AG09319 (cell line): Measurements from ENCODE around the gene ARNT2.

Experiments
- DNase-seq: peaks from one replicate; pipeline ENCODE4 v3.0.0-alpha.2; 2010; ENCODE audit warnings: low read depth; ENCODE audit errors: extremely low read depth
- CTCF ChIP-seq: IDR thresholded peaks from 2 replicates; pipeline ENCODE4 v1.5.1; 2011; ENCODE audit warnings: low read depth, mild to moderate bottlenecking, inconsistent platforms, low read length, moderate library complexity

Gene ARNT2

GRCh38 chr15:80615783-80616391, 211.7 kb downstream of the ARNT2 start:
- no peak for TF ChIP-seq CTCF
- DNase-seq = peak; percentile 43

DNA sequence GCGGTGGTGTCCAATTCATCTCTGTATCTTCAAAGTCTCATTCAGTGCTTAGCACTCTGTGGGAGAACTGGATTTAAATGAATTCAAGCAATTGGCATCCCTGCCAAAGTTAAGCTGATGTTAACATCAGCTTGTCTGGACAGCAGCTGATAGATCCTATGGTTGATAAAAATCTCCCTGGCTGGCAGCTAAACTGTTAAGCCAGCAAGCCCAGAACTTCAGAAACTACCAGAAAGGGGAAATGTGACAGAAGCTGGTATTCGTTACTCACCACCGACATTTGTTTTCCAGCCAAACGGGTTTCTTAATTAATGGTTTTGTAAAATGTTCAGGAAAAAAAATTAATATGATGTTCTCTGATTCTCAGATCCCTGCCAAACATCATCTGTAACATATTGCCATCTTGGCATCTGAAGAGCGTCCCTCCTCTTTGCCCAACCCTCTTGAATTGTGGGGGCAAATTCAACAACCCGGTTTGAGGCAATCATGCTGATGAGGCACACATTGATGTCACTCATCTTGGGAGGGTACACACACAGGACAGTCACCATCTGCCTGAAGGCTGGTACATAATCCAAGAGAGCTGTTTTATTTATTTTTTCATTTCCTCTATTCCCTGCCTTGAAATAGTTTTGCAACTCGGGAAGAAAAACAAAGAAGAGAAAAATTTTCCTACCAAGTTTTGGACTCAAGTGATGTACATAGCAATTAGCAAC, 214.7 kb downstream of the ARNT2 start:
- TF ChIP-seq CTCF = no peak
- no peak for DNase-seq

DNA sequence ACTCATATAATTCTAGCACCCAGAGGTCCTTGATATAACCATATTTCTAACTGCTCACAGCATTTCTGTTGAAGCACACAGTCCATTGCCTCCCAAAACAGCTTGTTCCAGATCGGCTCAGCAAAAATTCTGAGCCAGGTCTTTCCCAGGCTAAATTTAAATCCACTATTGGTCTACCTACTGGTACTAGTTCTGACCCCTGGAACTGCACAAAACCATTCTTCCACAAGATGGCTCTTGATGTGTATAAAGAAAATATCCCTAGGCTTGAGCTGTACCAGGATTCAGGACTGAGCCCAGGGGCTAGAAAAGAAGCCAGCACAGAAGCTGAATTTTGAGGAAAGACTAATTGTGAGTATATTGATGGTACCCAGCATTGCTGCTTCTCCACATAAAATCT, 215.5 kb downstream of the ARNT2 start:
- no peak for DNase-seq
- TF ChIP-seq CTCF = peak; percentile 43

- TF ChIP-seq CTCF = no peak
- DNase-seq = no peak
These were observed 216.0 kb downstream of the ARNT2 start for GRCh38 chr15:80620141-80620540.

- no peak for TF ChIP-seq CTCF
- DNase-seq = no peak
These were observed 216.7 kb downstream of the ARNT2 start for GRCh38 chr15:80620931-80621330.

DNA sequence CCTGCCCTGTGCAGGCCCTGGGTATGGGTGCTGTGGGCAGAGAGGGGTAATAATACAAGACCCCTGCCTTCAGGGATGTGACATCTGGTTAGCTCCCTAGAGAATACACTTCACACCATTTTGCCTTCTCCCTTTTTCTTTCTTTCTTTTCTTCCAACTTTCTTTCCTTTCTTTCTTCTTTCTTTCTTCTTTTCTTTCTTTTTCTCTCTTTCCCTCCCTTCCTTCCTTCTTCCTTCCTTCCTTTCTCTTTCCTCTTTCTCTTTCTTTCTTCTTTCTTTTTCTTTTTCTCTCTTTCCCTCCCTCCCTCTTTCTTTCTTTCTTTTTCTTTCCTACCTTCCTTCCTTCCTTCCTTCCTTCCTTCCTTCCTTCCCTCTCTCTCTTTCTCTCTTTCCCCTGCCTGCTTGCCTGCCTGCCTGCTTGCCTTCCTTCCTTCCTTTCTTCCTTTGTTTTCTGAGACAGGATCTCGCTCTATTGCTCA, 222.5 kb downstream of the ARNT2 start:
- TF ChIP-seq CTCF = no peak
- no peak for DNase-seq

DNA sequence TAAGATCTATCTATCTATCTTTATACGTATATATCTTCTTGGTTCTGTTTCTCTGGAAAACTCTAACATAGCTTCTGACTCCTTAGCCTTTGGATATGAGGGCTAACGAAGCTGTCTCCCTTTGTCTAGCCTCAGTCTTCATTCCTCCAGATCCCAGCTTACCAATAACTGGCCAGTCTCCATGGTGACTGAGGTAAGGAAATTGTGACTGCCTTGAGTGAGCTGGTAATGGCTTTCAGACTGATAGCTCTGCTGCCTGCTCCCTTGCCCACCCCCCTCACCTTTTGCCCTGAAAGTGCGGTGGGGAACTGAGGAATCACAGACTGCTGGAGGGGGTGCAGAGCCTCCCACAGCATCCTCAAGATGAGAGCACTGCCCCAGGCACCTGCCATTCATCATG, 225.2 kb downstream of the ARNT2 start:
- TF ChIP-seq CTCF = no peak
- no peak for DNase-seq
